Bronchial epithelial cell (primary cell): ENCODE data around the gene SEPTIN2. TPM values are rescaled to one million over a fixed set of nuclear protein-coding genes. Genes with fewer than 3 reads are reported as not detected.

Experiments
- DNase-seq: peaks from one replicate; pipeline ENCODE4 v3.0.0-alpha.2; 2010; ENCODE audit warnings: low read depth
- FAIRE-seq: peaks from 2 replicates; lab custom pipeline; 2011; peaks lifted over from hg19 to GRCh38; lab: Jason Lieb, UNC
- H3K27me3 ChIP-seq: 2 replicates; pipeline ENCODE4 v1.5.1; 2011; ENCODE audit warnings: low read length; ENCODE audit not compliant: control insufficient read depth, insufficient read depth
- H3K36me3 ChIP-seq: 2 replicates; pipeline ENCODE4 v1.5.1; 2011; ENCODE audit warnings: low read length; ENCODE audit not compliant: control insufficient read depth, insufficient read depth
- H3K4me3 ChIP-seq: 2 replicates; pipeline ENCODE4 v1.5.1; 2011; ENCODE audit warnings: mild to moderate bottlenecking, low read depth, low read length, control low read depth
- total RNA-seq: library from RNA; depleted of rRNA; stranded (reverse); fragments of >200 nt; gene quantifications from 2 replicates; pipeline ENCODE4 v1.2.1, GENCODE V29; 2014
- TF ChIP-seq, protein P1 (sequence below): IDR thresholded peaks from 2 replicates; pipeline ENCODE4 v1.5.1; 2011; ENCODE audit warnings: mild to moderate bottlenecking, moderate library complexity, low read length, control low read depth, inconsistent platforms; ENCODE audit not compliant: insufficient read depth, severe bottlenecking

Gene SEPTIN2
- total RNA-seq, 1 donor from 2014 or later = 181 TPM

DNA sequence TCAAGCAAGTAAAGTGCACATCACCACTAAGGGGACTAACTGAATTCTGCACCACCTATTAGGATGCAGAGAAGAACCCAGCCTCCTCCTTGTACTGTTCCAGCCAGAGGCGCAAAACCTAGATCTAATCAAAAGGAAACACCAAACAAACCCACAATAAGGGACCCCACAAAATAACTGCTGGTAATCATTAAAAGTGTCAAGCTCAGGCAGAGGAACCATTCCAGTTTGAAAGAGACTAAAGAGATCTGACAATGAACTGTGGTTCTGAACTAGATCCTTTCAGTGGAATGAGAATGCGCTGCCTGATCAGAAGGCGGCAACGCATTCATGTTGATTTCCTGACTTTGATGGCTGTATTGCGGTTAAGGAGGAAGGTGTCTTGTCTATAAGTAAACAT is 17.1 kb upstream of the SEPTIN2 start:
- TF ChIP-seq, protein P1, sequence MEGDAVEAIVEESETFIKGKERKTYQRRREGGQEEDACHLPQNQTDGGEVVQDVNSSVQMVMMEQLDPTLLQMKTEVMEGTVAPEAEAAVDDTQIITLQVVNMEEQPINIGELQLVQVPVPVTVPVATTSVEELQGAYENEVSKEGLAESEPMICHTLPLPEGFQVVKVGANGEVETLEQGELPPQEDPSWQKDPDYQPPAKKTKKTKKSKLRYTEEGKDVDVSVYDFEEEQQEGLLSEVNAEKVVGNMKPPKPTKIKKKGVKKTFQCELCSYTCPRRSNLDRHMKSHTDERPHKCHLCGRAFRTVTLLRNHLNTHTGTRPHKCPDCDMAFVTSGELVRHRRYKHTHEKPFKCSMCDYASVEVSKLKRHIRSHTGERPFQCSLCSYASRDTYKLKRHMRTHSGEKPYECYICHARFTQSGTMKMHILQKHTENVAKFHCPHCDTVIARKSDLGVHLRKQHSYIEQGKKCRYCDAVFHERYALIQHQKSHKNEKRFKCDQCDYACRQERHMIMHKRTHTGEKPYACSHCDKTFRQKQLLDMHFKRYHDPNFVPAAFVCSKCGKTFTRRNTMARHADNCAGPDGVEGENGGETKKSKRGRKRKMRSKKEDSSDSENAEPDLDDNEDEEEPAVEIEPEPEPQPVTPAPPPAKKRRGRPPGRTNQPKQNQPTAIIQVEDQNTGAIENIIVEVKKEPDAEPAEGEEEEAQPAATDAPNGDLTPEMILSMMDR = no peak
- Histone ChIP-seq H3K4me3 (no peak overlapping the region), H3K36me3 (no peaks in the 10 kb centered on the region), H3K27me3 (no peaks in the 10 kb centered on the region)
- peak; percentile 55 for FAIRE-seq
- DNase-seq = no peak

- Histone ChIP-seq H3K36me3 (no peaks in the 10 kb centered on the region), H3K27me3 (no peaks in the 10 kb centered on the region), H3K4me3 (no peak overlapping the region)
- DNase-seq (no peak), FAIRE-seq (no peak)
- TF ChIP-seq, protein P1 = no peak
These were observed 15.7 kb upstream of the SEPTIN2 start for GRCh38 chr2:241300000-241300399.

DNA sequence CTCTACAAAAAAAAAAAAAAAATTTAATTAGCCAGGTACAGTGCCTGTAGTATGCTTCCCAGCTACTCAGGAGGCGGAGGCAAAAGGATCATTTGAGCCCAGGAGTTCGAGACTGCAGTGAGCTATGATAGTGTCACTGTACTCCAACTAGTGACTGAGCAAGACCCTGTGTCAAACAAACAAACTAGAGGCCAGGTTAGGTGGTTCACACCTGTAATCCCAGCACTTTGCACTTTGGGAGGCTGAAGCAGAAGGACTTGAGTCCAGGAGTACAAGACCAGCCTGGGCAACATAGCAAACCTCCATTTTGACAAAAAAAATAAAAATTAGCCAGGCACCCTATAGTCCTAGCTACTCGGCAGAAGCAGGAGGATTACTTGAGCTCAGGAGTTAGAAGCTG is 13.6 kb upstream of the SEPTIN2 start:
- no peak for FAIRE-seq
- Histone ChIP-seq H3K4me3 (no peak overlapping the region), H3K27me3 (no peaks in the 10 kb centered on the region), H3K36me3 (no peaks in the 10 kb centered on the region)
- DNase-seq = no peak
- TF ChIP-seq, protein P1 = no peak

DNA sequence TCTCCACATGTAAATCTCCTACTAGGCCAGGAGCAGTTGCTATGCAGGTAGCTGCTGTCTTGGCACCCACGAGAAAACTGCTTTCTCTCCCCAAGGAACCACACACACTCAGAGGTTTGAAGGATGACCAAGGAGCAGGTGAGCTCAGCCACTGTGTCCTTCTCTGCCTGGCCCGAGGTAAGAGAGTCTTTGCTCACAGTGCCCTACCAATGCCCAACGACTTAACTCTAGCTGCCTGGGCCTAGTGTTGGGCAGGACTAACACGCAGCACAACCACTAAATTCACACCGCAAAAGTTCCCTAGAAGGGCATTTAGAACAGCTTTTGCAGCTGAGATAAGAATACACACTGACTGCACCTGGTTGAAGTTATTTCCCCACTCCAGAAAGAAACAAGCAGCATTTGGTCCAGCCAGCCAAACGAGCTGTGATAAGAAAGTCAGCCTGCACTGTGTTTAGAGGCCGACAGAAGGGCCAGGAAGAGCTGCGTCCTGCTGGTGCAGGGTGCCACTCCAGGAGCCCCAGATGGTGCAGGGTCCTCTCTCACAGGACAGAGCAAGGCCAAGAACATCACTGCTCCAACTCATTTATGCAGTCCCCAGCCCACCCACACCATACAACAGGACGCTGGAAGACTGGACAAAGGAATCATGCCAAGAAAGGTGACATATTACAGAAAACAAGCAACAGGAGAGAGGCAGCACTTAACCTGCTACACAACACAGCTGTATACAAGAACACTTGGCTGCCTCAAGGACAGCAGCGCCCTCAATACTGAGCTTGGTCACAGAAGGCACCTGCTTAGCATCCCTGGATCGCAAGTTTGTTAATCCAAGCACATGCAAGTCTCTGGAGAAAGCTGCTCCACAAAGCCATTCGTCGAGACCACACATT is 12.7 kb upstream of the SEPTIN2 start:
- Histone ChIP-seq H3K4me3 (no peak overlapping the region), H3K27me3 (no peaks in the 10 kb centered on the region), H3K36me3 (no peaks in the 10 kb centered on the region)
- TF ChIP-seq, protein P1 = no peak
- DNase-seq (no peak), FAIRE-seq (no peak)

DNA sequence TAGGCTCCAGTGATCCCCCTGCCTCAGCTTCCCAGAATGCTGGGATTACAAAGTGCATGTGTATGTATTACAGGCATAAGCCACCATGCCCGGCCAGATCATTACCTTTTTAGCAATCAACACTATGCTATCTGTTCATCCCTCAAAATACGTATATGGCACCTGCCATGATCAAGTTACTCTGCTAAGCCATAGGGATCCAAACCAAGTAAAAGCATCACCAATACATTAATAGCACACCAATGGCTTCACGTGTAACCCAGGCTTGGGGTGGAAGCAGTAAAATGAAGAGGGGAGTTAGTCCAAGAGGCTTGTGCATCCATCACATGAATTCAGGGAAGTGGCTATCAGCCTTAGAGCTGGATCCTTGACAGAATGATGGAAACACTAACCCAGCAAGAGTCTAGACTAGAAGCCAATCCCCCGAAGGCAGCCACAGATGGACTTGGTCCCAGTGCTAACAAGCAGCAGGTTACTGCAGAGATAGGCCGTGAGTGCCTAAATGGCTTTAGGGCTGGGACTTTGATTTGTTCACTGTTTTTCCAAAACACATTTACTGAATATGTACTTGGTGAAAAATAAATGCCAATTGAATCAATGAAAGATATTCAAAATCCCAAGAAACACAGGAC is 11.6 kb upstream of the SEPTIN2 start:
- Histone ChIP-seq H3K4me3 (no peak overlapping the region), H3K36me3 (peaks cover 2% of the 10 kb centered on the region), H3K27me3 (no peaks in the 10 kb centered on the region)
- DNase-seq (no peak), FAIRE-seq (no peak)
- TF ChIP-seq, protein P1 = no peak
